ENCODE results near the gene ARL5A.

- TF ChIP-seq, protein P1, sequence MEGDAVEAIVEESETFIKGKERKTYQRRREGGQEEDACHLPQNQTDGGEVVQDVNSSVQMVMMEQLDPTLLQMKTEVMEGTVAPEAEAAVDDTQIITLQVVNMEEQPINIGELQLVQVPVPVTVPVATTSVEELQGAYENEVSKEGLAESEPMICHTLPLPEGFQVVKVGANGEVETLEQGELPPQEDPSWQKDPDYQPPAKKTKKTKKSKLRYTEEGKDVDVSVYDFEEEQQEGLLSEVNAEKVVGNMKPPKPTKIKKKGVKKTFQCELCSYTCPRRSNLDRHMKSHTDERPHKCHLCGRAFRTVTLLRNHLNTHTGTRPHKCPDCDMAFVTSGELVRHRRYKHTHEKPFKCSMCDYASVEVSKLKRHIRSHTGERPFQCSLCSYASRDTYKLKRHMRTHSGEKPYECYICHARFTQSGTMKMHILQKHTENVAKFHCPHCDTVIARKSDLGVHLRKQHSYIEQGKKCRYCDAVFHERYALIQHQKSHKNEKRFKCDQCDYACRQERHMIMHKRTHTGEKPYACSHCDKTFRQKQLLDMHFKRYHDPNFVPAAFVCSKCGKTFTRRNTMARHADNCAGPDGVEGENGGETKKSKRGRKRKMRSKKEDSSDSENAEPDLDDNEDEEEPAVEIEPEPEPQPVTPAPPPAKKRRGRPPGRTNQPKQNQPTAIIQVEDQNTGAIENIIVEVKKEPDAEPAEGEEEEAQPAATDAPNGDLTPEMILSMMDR (IDR thresholded peaks at IDR 0.05) = no peak
- no peak for TF ChIP-seq POLR2A (IDR thresholded peaks at IDR 0.05)
These were observed 12.8 kb upstream of the ARL5A start for GRCh38 chr2:151841047-151841424.

All from upper lobe of left lung (tissue), 4 donors.